Left ventricle myocardium inferior (tissue), 1 donor: ENCODE data around the gene THUMPD3. TPM values are rescaled to one million over a fixed set of nuclear protein-coding genes. Genes with fewer than 3 reads are reported as not detected.

Experiments used
- DNase-seq: peaks from one replicate; pipeline ENCODE4 v3.0.0-alpha.2; 2020
- H3K27ac ChIP-seq: fragments of 200-600 bp; replicated peaks from 2 replicates; pipeline ENCODE4 v1.8.0; 2021
- H3K27me3 ChIP-seq: fragments of 200-600 bp; 2 replicates; pipeline ENCODE4 v1.8.0; 2021; ENCODE audit warnings: low read depth
- H3K36me3 ChIP-seq: fragments of 200-600 bp; 2 replicates; pipeline ENCODE4 v1.8.0; 2021
- H3K4me1 ChIP-seq: fragments of 200-600 bp; 2 replicates; pipeline ENCODE4 v1.8.0; 2021
- H3K4me3 ChIP-seq: fragments of 200-600 bp; 2 replicates; pipeline ENCODE4 v1.8.0; 2021; ENCODE audit warnings: mild to moderate bottlenecking, moderate library complexity
- H3K9me3 ChIP-seq: fragments of 200-600 bp; replicated peaks from 2 replicates; pipeline ENCODE4 v1.8.0; 2021
- intact Hi-C: fragments of 100-400 bp; cut with micrococcal nuclease; formaldehyde crosslinking; loops from one replicate; pipeline ENCODE4 v1.11.0; 2022
- total RNA-seq: library from RNA; stranded (reverse); fragmentation: NEBNext Ultra II Directional; extraction: Animal tissue kit (Norgen Biotek cat#: 25700); gene quantifications from one replicate; pipeline ENCODE4 v1.2.1, GENCODE V29; 2021
- TF ChIP-seq, protein P1 (sequence below): fragments of 200-600 bp; IDR thresholded peaks from 2 replicates; pipeline ENCODE4 v1.8.0; 2021; ENCODE audit warnings: antibody characterized with exemption, mild to moderate bottlenecking, borderline replicate concordance
- donor health status: DM: no; HTN: yes; CAD: no; lungs with severe emphysema.

Gene THUMPD3
- total RNA-seq, 1 donor from 2014 or later: 57.4 TPM

DNA sequence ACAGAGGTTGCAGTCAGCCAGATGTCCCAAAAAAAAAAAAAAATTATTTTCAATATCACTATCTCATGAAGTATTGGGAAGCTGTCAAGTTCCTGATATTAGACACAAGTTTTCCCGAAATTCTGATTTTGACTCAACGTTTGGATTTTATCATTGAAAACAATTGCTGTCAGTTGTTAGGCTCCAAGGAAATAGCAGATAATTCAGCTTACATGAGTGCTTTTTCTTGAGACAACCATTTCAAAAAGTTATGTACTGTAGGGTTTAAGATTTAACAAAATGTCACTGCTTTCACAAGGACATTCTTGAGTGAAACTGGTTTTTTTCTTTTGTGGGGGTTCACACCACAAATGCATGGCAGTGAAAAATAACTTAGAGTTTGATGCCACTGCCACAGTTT is 25.3 kb downstream of the THUMPD3 start:
- Histone ChIP-seq H3K9me3 (no peaks in the 10 kb centered on the region), H3K27me3 (no peaks in the 10 kb centered on the region), H3K4me3 (no peak overlapping the region), H3K27ac (no peak overlapping the region), H3K36me3 (peaks cover 87% of the 10 kb centered on the region), H3K4me1 (peaks cover 35% of the 10 kb centered on the region)
- intact Hi-C loops: no loop called here
- DNase-seq: no peak
- TF ChIP-seq, protein P1, sequence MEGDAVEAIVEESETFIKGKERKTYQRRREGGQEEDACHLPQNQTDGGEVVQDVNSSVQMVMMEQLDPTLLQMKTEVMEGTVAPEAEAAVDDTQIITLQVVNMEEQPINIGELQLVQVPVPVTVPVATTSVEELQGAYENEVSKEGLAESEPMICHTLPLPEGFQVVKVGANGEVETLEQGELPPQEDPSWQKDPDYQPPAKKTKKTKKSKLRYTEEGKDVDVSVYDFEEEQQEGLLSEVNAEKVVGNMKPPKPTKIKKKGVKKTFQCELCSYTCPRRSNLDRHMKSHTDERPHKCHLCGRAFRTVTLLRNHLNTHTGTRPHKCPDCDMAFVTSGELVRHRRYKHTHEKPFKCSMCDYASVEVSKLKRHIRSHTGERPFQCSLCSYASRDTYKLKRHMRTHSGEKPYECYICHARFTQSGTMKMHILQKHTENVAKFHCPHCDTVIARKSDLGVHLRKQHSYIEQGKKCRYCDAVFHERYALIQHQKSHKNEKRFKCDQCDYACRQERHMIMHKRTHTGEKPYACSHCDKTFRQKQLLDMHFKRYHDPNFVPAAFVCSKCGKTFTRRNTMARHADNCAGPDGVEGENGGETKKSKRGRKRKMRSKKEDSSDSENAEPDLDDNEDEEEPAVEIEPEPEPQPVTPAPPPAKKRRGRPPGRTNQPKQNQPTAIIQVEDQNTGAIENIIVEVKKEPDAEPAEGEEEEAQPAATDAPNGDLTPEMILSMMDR: no peak

DNA sequence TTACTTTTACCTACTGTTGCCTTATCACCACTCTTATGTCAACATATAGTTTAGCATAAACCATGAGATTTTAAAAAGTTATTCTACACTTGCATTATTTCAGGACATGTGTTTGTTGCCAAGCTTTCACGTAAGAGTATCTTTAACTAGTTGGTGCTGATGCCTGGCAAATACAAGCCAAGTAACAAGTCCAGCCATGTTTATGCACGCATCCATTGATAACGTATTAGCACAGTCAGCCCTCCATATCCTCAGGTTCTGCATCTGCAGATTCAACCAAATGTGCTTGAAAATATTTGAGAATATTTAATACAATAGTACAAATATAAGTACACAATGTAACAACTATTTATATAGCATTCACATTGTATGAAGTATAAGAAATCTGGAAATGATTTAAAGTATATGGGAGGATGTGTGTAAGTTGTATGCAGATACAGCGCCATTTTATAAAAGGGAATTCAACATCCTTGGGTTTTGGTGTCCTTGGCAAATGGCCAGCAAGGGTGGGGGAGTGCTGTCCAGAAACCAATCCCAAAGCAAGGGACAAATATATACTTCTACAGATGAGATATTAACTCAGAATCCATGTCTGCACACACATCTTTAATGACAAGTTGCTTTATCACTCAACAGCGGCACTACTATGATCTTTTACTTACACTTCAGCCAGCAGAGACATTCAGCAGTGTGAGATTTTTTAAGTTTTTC is 25.9 kb downstream of the THUMPD3 start:
- intact Hi-C loops: no loop called here
- Histone ChIP-seq H3K27me3 (no peaks in the 10 kb centered on the region), H3K36me3 (peaks cover 87% of the 10 kb centered on the region), H3K4me1 (peaks cover 41% of the 10 kb centered on the region), H3K27ac (no peak overlapping the region), H3K9me3 (no peaks in the 10 kb centered on the region), H3K4me3 (no peak overlapping the region)
- TF ChIP-seq, protein P1: no peak
- no peak for DNase-seq

DNA sequence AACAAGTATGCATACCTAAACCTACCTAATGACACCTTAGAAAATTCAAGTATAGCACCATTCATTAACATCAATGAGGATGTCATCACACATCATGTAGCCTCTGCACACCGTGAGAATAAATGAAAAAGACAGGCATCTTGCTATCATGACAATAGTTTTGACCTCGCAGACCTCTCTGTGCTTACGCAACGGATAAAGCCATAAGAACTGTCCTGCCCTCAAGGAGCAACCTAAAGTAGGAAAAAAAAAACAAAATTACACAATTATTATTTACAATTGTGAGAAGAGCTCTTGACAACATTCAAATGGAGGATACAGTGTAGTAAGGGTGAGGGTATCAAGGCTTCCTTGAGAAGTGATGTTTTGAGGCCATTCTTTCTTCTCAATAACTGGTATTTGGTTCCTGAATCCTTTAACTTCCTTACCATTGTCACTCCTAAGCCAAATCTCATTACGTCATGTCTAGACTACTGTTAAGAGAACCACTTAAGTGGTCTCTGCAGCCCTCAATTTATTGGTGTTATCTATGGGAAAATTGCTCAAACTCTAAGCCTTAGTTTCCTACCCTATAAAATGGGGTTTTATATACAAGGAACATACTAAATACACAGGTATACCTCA is 27.5 kb downstream of the THUMPD3 start:
- H3K9me3 ChIP-seq: no peaks in the 10 kb centered on the region
- H3K36me3 ChIP-seq: peaks cover 75% of the 10 kb centered on the region
- peaks cover 57% of the 10 kb centered on the region for H3K4me1 ChIP-seq
- TF ChIP-seq, protein P1: no peak
- H3K27ac ChIP-seq: no peak overlapping the region
- no peaks in the 10 kb centered on the region for H3K27me3 ChIP-seq
- H3K4me3 ChIP-seq: no peak overlapping the region
- no peak for DNase-seq
- intact Hi-C loops: loop anchor here (5.0 kb wide), 1 partner anchor 42 kb away; no protein-coding TSS in a partner anchor

DNA sequence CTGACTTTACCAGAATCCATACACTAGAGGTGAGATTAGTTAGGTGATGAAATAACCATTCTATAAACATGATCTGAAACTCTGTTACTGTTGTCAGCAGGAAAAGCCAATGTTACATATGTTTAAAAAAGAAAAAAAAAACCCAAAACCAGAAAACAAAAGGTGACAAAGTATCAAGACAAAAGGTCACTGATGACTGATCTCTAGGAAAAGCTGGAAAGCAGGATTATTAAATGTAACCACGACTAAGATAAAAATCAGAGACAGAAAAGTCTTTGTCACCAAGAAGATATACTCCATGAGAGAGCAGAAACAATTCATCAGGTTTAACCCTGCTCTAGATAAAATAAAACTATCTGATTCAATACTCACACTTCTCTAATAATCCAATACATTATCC is 29.2 kb downstream of the THUMPD3 start:
- intact Hi-C loops: loop anchor here (5.0 kb wide), 1 partner anchor 40 kb away; no protein-coding TSS in a partner anchor
- Histone ChIP-seq H3K9me3 (no peaks in the 10 kb centered on the region), H3K27ac (peak overlapping the region; percentile 0), H3K27me3 (no peaks in the 10 kb centered on the region), H3K4me1 (peaks cover 68% of the 10 kb centered on the region), H3K4me3 (no peak overlapping the region), H3K36me3 (peaks cover 60% of the 10 kb centered on the region)
- TF ChIP-seq, protein P1: no peak
- no peak for DNase-seq

DNA sequence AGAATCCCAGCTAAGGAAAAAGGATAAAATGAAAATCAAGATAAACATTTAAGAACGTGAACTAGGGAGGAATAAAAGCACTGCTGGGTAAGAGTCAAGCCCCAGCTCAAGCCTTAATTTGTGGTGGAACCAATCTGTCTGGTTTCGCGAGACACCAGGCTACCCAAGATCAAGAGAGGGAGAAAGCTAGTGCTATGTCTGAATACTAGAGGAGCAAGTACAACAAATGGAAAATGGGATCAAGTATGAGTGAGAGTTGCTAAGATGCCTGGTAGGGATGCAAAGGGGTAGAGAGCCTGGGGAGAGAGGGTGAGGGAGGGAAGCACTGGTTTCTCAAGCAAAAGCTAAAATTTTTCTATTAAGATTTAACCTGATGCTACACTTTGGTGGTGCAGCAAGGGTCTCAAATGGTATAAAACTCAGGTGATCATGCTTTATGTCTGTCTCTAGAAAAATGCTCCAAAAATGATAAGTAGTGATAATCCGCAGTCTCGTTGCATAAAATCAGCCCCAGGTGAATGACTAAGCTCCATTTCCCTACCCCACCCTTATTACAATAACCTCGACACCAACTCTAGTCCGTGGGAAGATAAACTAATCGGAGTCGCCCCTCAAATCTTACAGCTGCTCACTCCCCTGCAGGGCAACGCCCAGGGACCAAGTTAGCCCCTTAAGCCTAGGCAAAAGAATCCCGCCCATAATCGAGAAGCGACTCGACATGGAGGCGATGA is 32.9 kb downstream of the THUMPD3 start:
- DNase-seq: no peak
- Histone ChIP-seq H3K4me3 (peak overlapping the region; percentile 80), H3K27ac (peak overlapping the region; percentile 98), H3K9me3 (no peaks in the 10 kb centered on the region), H3K36me3 (peaks cover 23% of the 10 kb centered on the region), H3K4me1 (peaks cover 82% of the 10 kb centered on the region), H3K27me3 (no peaks in the 10 kb centered on the region)
- intact Hi-C loops: no loop called here
- TF ChIP-seq, protein P1: no peak
